H54 (cell line): Measurements from ENCODE around the gene MCRIP1.

Experiments used
- DNase-seq: peaks from one replicate; pipeline ENCODE4 v3.0.0; 2011; ENCODE audit warnings: low spot score, mixed read lengths; ENCODE audit not compliant: insufficient read length
- FAIRE-seq: peaks from 3 replicates; lab custom pipeline; 2011; peaks lifted over from hg19 to GRCh38; lab: Jason Lieb, UNC
- POLR2A ChIP-seq: IDR thresholded peaks from 2 replicates; pipeline ENCODE4 v1.6.1; 2011; ENCODE audit warnings: low read depth, mild to moderate bottlenecking, low read length

MCRIP1 gene, protein sequence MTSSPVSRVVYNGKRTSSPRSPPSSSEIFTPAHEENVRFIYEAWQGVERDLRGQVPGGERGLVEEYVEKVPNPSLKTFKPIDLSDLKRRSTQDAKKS

DNA sequence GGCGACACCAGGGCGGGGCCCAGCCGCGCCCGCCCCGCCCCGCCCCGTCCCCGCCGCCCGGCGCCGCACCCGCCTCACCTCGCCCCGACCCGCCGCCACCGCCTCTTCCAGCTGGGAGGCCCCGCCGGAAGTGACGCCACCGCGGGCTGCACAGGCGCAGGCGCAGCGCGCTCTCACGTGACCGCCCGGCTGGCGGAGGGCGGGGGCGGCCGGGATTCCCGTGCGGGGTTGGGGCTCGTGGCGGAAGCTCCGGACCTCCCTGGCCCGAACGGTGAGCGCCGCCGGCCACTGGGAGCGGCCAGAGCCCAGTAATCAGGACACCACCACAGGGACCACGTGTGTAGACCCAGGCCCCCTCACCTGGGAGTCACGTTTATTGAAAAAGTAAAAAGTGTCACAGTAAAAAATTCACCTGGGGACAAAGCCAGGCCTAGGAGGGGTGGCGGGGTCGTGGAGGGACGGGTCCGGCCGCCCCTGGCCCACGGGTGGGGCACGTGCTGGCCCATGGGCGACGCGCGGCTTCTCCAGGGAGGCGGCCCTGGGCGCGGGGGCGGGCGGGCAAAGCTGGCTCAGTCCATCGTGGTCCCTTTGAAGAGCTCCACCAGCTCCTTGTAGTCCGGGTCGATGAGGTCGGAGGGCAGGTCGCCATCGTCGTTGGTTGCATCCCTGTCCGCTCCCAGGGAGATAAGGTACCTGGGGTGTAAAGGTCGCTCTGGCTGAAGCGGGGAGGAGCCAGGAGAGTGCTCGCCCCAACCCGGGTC, at the start of gene MCRIP1:
Gene MCRIP1 (minus strand): TSS at position 132 of the 761 bp plus-strand sequence. CDS start 8,785 bp downstream, outside the sequence.
- FAIRE-seq: no peak
- TF ChIP-seq POLR2A: peak; percentile 78; the same call in 1 of the 2 replicates
- peak; percentile 96 for DNase-seq

DNA sequence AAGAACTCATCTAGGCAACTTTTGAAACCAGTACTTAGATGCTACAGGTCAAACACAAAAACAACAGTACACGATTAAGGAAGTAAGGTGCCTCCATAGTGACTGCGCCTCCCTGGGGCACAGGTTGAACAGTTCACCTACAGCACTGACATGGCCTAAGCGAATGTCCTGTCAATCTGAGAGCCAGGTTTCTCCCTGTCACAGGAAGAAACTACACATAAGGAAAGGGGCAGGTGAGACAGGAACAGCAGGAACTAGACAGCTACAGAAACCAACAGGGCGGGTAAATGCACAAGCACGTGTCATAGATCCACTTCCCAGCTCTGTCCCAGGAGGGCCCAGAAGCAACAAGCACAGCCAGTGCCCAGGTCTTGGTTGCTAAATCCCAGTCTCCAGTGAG, 46.0 kb upstream of the MCRIP1 start:
- no peak for TF ChIP-seq POLR2A
- FAIRE-seq: no peak
- DNase-seq: no peak

DNA sequence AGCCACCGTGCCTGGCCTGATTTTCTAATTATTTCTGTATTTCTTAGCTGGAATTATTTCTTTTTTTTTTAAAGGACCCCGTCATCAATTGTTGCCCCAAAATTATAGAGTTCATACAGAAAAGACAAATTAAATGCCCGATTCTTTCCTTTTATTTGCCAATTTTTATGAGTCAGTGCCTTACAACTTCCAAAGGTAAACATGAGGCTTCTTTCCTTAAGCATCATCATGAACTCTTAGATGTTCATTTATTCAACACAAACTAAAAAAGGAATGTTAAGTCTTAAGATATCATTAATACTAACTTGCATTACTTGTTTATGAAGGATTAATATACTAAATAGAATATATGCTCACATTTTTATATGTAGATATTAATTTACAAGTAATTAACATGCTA, 45.2 kb upstream of the MCRIP1 start:
- FAIRE-seq: no peak
- TF ChIP-seq POLR2A: no peak
- DNase-seq: no peak

DNA sequence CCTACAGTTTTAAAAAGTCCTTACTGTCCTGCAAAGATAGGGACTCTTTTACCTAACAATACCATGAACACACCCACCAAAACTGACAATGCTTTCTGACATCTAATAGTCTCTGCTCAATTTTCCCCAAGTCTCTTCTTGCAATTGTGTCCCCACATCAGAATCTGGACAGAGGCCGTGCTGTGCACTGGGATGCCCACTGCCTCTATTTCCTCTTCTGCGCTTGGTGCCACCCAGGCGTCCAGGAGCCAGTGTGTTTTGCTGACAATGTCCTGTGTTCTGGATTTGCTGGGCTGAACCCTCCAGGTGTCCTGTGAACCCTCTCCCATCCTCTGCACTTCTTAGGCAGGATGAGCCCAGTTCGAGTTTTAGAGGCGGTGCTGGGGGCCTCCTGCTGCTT, 44.5 kb upstream of the MCRIP1 start:
- DNase-seq: no peak
- FAIRE-seq: no peak
- no peak for TF ChIP-seq POLR2A

DNA sequence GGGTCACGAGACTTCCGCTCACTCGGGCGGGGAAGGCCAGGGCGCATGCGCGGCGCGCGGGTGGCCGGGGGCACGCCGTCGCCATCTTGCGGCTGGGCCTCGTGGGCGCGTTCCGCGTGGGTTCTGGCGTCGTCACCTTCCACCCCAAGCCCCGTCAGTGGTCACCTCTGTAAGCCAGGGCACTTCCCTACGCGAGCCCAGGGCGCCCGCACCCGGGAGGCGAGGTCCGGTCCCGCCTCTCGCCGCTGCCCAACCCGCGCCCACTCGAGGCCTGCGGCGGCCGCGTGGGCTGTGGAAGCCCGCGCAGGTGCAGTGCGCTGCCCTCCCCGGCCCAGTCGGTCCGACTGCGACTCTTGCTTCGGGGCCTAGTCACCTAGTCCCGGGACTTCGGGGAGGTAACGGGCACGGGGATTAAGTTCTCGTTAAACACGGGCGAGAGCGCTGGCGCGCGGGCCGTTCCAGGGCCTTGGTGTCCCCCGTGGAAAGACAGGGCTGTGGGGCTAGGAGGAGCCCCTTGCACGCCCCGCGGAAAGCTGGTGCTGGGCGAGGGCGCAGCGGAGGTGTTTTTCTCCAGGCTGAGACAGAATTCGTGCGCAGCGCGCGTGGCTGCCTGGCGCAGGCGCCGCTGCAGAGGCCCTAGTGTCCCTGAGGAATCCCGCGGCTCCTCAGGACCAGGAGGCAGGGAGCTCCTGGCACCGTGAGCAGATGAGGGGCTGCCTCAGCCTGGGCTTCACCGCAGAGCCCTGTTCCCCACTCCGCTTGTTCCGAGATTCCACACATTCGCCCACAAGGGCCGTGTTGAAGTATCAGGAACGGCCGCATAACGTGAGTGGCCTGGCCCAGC, 38.5 kb upstream of the MCRIP1 start:
- FAIRE-seq (no peak), DNase-seq (peak; percentile 90)
- peak; percentile 82 for TF ChIP-seq POLR2A

DNA sequence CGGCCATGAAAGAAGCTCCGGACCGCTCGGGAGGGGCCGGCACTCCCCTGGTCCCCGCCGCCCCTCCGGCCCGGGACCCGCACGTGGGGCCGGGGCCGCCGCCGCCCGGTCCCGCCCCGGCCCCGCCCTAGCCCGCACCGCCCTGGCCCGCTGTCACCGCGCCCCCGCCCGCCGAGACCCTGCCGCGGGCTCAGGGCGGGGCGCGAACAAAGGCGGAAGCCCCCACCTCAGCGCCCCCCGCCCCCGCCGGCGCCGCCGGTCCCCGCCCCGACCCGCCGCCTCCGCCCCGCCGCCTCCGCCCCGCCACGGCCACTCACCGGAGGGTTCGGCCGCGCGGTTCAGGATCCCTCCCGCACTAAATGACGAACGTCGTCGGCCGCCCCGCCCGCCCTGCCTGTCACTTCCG, 37.9 kb upstream of the MCRIP1 start, which contains the start of gene ARHGDIA:
Gene ARHGDIA (minus strand): TSS at position 357 of the 406 bp plus-strand sequence. CDS start 1,407 bp downstream, outside the sequence.
- FAIRE-seq (no peak), DNase-seq (no peak)
- TF ChIP-seq POLR2A: no peak

DNA sequence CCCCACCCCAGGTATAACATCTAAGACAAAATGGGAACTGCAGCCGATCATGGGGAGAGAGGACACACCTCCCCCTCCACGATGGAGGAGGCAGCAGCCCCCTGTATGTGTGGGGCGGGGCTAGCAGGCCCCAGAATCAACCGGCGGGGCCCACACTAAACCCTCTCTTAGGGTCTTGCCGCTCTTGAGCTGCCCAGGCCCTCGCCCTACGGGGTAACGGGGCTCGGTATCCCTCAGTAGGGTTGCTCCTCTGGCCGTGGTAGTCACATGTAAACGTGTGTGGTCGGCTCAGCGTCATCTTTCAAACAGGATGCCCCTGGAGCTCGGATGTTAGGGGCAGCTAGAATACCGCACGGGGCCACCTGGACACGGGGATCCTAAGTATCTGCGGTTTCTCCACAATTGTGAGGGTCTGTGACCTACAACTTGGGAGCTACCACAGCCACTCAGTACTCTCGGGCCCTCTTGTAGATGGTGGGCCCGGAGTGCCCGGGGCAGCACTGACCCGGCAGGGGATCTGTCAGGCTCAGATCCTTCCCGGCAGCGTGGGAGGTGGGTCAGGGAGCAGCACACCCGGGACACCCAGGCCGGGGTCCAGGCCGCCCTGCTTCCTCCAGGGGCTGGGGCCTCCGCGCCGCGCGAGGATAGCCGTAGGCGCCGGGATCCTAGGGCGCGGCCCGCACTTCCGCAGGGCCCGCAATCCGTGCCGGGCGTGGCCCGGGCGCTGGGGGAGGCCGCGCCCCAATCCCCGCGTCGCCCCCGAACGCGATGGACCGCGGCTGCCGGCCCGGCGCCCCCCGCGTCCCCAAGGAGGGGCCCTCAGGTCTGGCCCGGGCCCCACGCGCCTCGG, 37.3 kb upstream of the MCRIP1 start:
- no peak; the same call in none of the 2 replicates for TF ChIP-seq POLR2A
- no peak for FAIRE-seq
- no peak for DNase-seq

DNA sequence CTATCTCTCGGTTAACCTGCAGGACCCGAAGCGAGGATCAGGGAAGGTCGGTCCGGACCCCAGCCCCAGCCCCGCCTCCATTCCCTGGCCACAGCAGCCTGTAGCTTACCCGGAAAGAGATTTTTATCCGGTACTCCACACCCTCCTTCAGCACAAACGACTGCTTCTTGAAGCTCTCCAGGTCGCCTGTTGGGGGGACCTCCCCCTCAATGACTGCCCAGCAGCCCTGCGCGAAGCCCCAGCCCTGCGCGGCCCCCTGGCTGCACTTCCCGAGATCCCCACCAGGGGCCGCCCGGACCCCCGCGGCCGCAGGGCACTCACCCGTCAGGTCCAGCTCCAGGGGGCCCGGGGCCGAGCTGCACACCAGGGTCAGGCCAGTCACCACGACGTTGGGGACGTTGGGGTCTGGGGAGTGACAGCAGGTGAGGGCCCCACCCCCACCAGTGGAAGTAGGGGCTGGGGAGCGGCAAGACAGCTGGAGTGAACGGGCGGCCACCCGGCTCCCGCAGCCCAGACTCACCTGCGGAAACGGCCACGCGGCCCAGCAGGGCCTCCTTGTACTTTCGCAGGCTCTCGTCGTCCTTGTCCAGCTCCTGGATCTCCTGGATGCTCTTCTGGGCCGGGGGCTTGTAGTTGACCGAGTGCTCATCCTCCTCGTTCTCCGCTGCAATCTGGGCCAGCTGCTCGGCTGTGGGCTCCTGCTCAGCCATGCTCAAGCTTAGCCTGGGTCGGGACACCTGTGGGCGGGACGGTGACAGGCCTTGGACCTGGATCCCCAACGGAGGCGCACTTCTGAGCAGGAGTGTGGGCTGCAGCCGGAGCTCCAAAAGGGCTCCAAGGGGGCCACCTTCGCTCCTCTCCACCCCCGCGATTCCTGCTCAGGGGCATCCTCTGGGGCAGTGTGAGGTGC, 36.4 kb upstream of the MCRIP1 start:
- TF ChIP-seq POLR2A: no peak; the same call in 1 of the 2 replicates
- DNase-seq (no peak), FAIRE-seq (no peak)

DNA sequence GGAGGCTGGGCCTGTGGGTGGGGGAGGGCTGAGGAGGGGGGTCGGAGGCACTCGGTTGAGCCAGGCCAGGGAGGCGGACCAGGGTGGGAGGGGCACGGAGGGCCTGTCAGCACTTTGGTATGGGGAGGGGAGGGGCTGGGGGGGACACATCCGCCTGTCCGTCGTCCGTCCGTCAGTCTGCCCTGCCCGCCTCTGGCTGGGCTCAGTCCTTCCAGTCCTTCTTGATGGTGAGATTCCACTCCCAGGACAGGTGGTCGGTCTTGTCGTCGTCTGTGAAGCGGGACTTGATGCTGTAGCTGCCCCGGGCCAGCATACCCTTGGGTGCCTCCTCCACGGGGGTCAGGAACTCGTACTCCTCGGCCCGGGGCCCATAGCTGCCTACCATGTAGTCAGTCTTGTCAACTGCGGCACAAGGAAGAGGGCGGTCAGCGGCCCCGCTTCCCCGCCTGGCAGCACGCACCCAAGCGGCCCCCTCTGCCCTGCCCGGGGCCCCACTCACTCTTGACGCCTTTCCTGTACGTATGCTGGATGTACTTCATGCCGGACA, 35.7 kb upstream of the MCRIP1 start:
- TF ChIP-seq POLR2A: peak; percentile 15; the same call in 1 of the 2 replicates
- FAIRE-seq (no peak), DNase-seq (peak; percentile 77)

DNA sequence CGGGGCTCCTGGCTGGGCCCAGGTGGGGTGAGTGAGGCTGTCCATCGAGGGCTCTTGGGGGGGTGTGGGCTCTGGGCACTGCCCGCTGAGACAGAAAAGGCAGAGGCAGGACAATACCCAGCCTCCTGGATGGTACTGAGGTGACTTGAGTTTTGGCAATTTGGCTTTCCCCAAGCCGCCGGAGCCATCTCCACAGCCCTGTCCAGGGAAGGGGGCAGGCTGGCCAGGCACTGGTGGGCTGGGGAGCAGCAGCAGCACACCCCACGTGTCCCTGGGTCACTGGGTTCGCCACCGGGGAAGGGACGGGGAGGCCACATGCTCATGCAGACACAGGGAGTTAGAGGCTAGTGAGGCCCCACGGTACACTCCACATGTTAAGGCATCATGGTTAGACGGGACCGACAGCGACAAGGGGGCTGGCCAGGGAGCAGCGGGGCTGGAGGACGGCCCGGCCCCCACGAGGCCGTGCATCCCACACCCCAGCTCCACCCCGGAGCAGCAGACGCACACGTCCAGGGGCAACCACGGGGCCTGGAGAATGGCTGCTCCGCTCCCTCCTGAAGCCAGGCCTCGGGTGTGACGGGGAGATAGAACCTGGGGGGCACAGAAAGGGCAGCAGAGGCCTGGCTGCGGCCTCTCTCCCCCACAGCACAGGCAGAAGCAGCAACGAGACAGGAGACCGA, 35.0 kb upstream of the MCRIP1 start:
- TF ChIP-seq POLR2A: peak; percentile 45
- no peak for FAIRE-seq

DNA sequence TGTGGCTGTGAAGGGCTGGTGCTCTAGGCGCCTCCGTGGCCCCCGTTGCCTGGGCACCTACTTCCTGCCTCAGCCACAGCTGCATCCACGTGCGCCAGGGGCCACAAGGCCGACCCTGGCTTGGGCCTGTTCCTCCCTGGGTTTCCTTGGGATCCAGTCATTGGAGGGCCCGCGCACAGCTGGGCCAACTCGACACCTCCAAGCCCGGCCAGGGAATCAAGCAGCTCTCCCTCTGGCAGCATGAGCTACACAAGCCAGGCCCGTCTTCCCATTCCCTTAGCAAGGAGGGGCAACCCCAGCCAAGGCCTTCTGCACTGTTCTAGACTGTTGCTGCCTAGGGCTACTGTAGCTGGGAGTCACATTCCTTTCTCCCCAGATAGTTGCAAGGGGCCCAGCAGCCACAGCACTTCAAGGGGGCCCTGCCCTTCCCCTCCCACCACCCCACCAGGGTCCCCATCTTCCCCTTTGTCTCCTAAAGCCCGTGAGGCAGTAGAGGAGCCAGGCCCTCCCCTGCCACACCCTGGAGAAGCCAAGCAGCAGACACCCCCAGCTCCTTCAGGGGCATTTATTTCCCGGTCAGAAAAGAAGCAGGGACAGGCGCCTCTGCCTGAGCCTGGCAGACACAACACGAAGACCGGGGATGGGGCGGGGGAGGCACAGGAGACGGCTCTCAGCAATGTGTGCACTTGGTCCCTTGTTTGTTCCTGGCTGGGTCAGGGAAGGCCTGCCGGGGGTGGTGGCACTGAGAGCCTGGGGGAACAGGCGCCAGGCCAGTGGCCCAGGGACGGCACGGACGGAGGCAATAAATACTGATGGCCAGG, 34.3 kb upstream of the MCRIP1 start:
- FAIRE-seq: no peak
- no peak for DNase-seq
- TF ChIP-seq POLR2A: peak; percentile 33; the same call in 1 of the 2 replicates

More for the DNA sequence above, 35.0 kb upstream of the MCRIP1 start:
- DNase-seq: no peak
